Activated CD4-positive, alpha-beta T cell treated with anti-CD3 and anti-CD28 coated beads, Interleukin-2, amount 50 U/mL, for 16 hours (primary cell): ENCODE measurements around the gene RBM26.

ENCODE experiments used
- DNase-seq: peaks from one replicate; pipeline ENCODE4 v3.0.0-alpha.2; 2020

RBM26 gene

GRCh38 chr13:79423801-79424642, 18.0 kb upstream of the RBM26 start:
- peak; percentile 53 for DNase-seq

- no peak for DNase-seq
These were observed 17.3 kb upstream of the RBM26 start for GRCh38 chr13:79423340-79423739.

GRCh38 chr13:79419365-79419764, 13.3 kb upstream of the RBM26 start:
- DNase-seq, result no peak

- DNase-seq, result no peak
These were observed 11.7 kb upstream of the RBM26 start for GRCh38 chr13:79417741-79418140.

- DNase-seq, result no peak
These were observed 7.5 kb upstream of the RBM26 start for GRCh38 chr13:79413521-79413920.

- DNase-seq, result no peak
These were observed 3.8 kb upstream of the RBM26 start for GRCh38 chr13:79409828-79410227.

- DNase-seq, result no peak
These were observed 1.4 kb upstream of the RBM26 start for GRCh38 chr13:79407349-79407979.

GRCh38 chr13:79406597-79406908, 498 bp upstream of the RBM26 start:
- no peak for DNase-seq

GRCh38 chr13:79405501-79405830, 589 bp downstream of the RBM26 start:
- DNase-seq, result no peak

GRCh38 chr13:79404985-79405384, 1.1 kb downstream of the RBM26 start:
- DNase-seq, result no peak

GRCh38 chr13:79404361-79404760, 1.7 kb downstream of the RBM26 start:
- DNase-seq, result no peak

- DNase-seq, result no peak
These were observed 2.9 kb downstream of the RBM26 start for GRCh38 chr13:79403113-79403512.

GRCh38 chr13:79402679-79403078, 3.4 kb downstream of the RBM26 start:
- DNase-seq, result no peak

- no peak for DNase-seq
These were observed 3.9 kb downstream of the RBM26 start for GRCh38 chr13:79402074-79402635.

- DNase-seq, result peak; percentile 65
These were observed 4.6 kb downstream of the RBM26 start for GRCh38 chr13:79401259-79402070.

- no peak for DNase-seq
These were observed 7.1 kb downstream of the RBM26 start for GRCh38 chr13:79398915-79399314.

- DNase-seq, result no peak
These were observed 7.9 kb downstream of the RBM26 start for GRCh38 chr13:79398127-79398526.

GRCh38 chr13:79395881-79396280, 10.2 kb downstream of the RBM26 start:
- no peak for DNase-seq

- DNase-seq, result no peak
These were observed 12.3 kb downstream of the RBM26 start for GRCh38 chr13:79393564-79394249.

- DNase-seq, result peak; percentile 84
These were observed 13.0 kb downstream of the RBM26 start for GRCh38 chr13:79392882-79393563.

GRCh38 chr13:79389026-79389425, 17.0 kb downstream of the RBM26 start:
- no peak for DNase-seq

- no peak for DNase-seq
These were observed 18.2 kb downstream of the RBM26 start for GRCh38 chr13:79387853-79388252.
